CD14-positive monocyte (primary cell): ENCODE data around the gene ANKRD33. TPM values are rescaled to one million over a fixed set of nuclear protein-coding genes. Genes with fewer than 3 reads are reported as not detected.

Source experiments
- DNase-seq, 3 donors: peaks; one replicate each; pipeline ENCODE4 v3.0.0-alpha.2; 2011 to 2022
- H2AFZ ChIP-seq: 2 replicates; pipeline ENCODE4 v1.6.0; 2012; ENCODE audit warnings: mild to moderate bottlenecking, low read depth, low read length, inconsistent platforms; ENCODE audit not compliant: insufficient read depth, poor library complexity, severe bottlenecking
- H3K27ac ChIP-seq, 2 donors: 1 replicate in 1 of 2; 2 replicates in 1 of 2; pipeline ENCODE4 v1.5.1; 2012 to 2013; ENCODE audit warnings: low read length in 2 of 2, control low read depth in 1 of 2, inconsistent platforms in 1 of 2, low read depth in 1 of 2, mild to moderate bottlenecking in 1 of 2
- H3K27me3 ChIP-seq, 2 donors: one replicate each; pipeline versions ENCODE4 v1.6.0 to v1.6.1; 2011 to 2013; ENCODE audit warnings: low read length in 2 of 2; ENCODE audit not compliant: control insufficient read depth in 2 of 2, insufficient read depth in 2 of 2
- H3K36me3 ChIP-seq, 2 donors: replicated peaks in 1 of 2; 1 replicate in 1 of 2; 2 replicates in 1 of 2; pipeline versions ENCODE4 v1.5.1 to v1.6.1; 2012 to 2013; ENCODE audit warnings: low read length in 2 of 2, control low read depth in 1 of 2, inconsistent platforms in 1 of 2, mild to moderate bottlenecking in 1 of 2; ENCODE audit not compliant: insufficient read depth in 2 of 2, control insufficient read depth in 1 of 2
- H3K4me1 ChIP-seq, 2 donors: 1 replicate in 1 of 2; 2 replicates in 1 of 2; pipeline versions ENCODE4 v1.5.1 to v1.6.1; 2012 to 2013; ENCODE audit warnings: low read length in 2 of 2, control low read depth in 1 of 2, inconsistent platforms in 1 of 2, mild to moderate bottlenecking in 1 of 2, moderate library complexity in 1 of 2; ENCODE audit not compliant: insufficient read depth in 2 of 2, control insufficient read depth in 1 of 2
- H3K4me2 ChIP-seq: replicated peaks from 2 replicates; pipeline ENCODE3; 2012; ENCODE audit warnings: low read length, moderate library complexity, mild to moderate bottlenecking; ENCODE audit not compliant: poor library complexity, severe bottlenecking; ENCODE audit errors: extremely low read depth
- H3K4me3 ChIP-seq, 3 experiments: fragments of 200-600 bp in 1 of 3; sonication (generic) in 1 of 3; replicated peaks in 1 of 3; 1 replicate in 2 of 3; 2 replicates in 1 of 3; pipeline ENCODE4 v1.5.1; 2011 to 2013; ENCODE audit warnings: low read length in 3 of 3, mild to moderate bottlenecking in 3 of 3, control low read depth in 2 of 3, low read depth in 2 of 3, inconsistent platforms in 1 of 3, moderate library complexity in 1 of 3
- H3K79me2 ChIP-seq: 2 replicates; pipeline ENCODE4 v1.6.0; 2012; ENCODE audit warnings: mild to moderate bottlenecking, control low read depth, inconsistent platforms, low read length, moderate library complexity; ENCODE audit not compliant: insufficient read depth
- H3K9ac ChIP-seq: 2 replicates; pipeline ENCODE4 v1.6.0; 2017; ENCODE audit warnings: low read length, mild to moderate bottlenecking; ENCODE audit not compliant: insufficient read depth, poor library complexity, severe bottlenecking
- H3K9me3 ChIP-seq, 2 donors: replicated peaks in 1 of 2; 1 replicate in 1 of 2; 2 replicates in 1 of 2; pipeline versions ENCODE4 v1.5.1 to v1.6.1; 2012 to 2013; ENCODE audit warnings: low read length in 2 of 2, control low read depth in 1 of 2; ENCODE audit not compliant: control insufficient read depth in 1 of 2, insufficient read depth in 1 of 2
- H4K20me1 ChIP-seq: 2 replicates; pipeline ENCODE4 v1.6.0; 2012; ENCODE audit warnings: mild to moderate bottlenecking, low read length, control low read depth, moderate library complexity; ENCODE audit not compliant: insufficient read depth
- H3K27ac Mint-ChIP-seq, 7 donors: one replicate each; pipeline ENCODE4 v1.8.0; 2020; ENCODE audit warnings: mild to moderate bottlenecking in 7 of 7, mixed read lengths in 7 of 7, moderate library complexity in 6 of 7, inconsistent platforms in 2 of 7
- H3K27me3 Mint-ChIP-seq, 3 donors: one replicate each; pipeline ENCODE4 v1.8.0; 2021 to 2022; ENCODE audit warnings: low read depth in 3 of 3, mild to moderate bottlenecking in 3 of 3, mixed read lengths in 3 of 3, moderate library complexity in 3 of 3, inconsistent platforms in 1 of 3
- H3K36me3 Mint-ChIP-seq, 2 donors: one replicate each; pipeline ENCODE4 v1.8.0; 2020; ENCODE audit warnings: mixed read lengths in 2 of 2, inconsistent platforms in 1 of 2, mild to moderate bottlenecking in 1 of 2
- H3K4me1 Mint-ChIP-seq: one replicate; pipeline ENCODE4 v1.8.0; 2020; ENCODE audit warnings: mild to moderate bottlenecking, mixed read lengths
- H3K4me3 Mint-ChIP-seq, 2 donors: one replicate each; pipeline ENCODE4 v1.8.0; 2020; ENCODE audit warnings: mild to moderate bottlenecking in 2 of 2, mixed read lengths in 2 of 2, moderate library complexity in 1 of 2
- H3K9me3 Mint-ChIP-seq, 7 donors: one replicate each; pipeline ENCODE4 v1.8.0; 2020 to 2022; ENCODE audit warnings: mixed read lengths in 7 of 7, mild to moderate bottlenecking in 6 of 7, moderate library complexity in 6 of 7, inconsistent platforms in 2 of 7
- CTCF ChIP-seq: fragments of 200-600 bp; IDR thresholded peaks from one replicate; pipeline ENCODE4 v1.8.0; 2022; ENCODE audit warnings: antibody characterized with exemption, mild to moderate bottlenecking
- WGBS: methylation state at CpG from one replicate; pipeline ENCODE4 v1.1.5; 2013; ENCODE audit warnings: missing lambda C conversion rate; ENCODE audit not compliant: insufficient coverage; 5-methylcytosine and 5-hydroxymethylcytosine counted together
- intact Hi-C, 2 donors: fragments of 100-400 bp; cut with micrococcal nuclease; formaldehyde crosslinking; loops; one replicate each; pipeline versions ENCODE4 v1.15.0 to v1.15.1; 2023
- polyA plus RNA-seq, 3 donors: library from polyadenylated mRNA; depleted of rRNA in 1 of 3; unstranded in 2 of 3; stranded (reverse) in 1 of 3; fragments of 300-500 nt in 2 of 3; fragments of >200 nt in 1 of 3; fragmentation: Illumina TruSeq in 2 of 3; gene quantifications; 1 replicate in 2 of 3; 2 replicates in 1 of 3; pipeline ENCODE4 v1.2.3, GENCODE V29; 2012 to 2021

ANKRD33 gene
- polyA plus RNA-seq, 3 donors, result 0.07 TPM; not detected in 2

DNA sequence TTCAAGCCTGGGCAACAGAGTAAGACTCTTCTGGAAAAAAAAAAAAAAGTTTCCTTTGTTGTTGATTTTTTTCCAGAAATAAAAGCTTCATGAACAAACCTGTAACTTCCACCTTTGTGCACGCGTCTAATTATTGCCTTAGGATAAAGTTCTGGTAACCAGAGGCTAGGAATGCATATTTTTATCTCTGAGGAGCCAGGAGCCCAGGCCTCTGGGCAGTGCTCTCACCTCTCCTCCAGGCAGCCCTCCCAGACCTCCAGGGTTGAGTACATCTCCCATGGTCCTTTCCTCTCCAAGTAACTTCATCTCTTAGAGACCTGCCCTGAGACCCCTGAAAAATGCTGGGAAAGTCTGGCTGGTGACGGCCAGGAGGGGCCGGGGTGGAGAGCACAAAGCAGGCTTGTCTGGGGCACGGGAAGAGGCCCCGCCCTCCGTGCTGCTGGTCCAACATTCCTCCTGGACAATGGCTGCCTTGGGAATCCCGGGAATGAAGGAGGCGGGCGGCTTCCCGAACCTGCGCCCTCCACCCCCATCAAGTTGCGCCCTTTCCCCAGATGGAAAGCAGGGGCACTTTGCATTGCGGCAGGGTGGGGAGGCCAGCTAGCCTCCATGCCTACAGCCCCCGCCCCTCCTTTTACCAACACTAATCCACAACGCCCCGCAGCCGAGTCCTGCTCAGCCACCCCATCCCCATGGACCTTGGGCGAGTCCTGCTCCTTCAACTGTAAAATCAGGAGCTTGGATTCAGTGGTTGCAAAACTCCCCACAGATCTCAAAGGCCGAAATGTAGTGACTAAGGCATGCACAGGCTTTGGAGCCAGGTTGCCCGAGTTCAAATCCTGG, 32.1 kb upstream of the ANKRD33 start:
- no peaks in the 10 kb centered on the region for H3K9me3 ChIP-seq
- H3K36me3 ChIP-seq, result no peaks in the 10 kb centered on the region
- Mint-ChIP-seq H3K27ac (no peak overlapping the region), H3K9me3 (peaks cover 0 to 2% (median 0%) of the 10 kb centered on the region in 7 donors), H3K4me1 (peaks cover 27% of the 10 kb centered on the region), H3K4me3 (no peak overlapping the region), H3K36me3 (peaks cover 0 to 1% of the 10 kb centered on the region in 2 donors), H3K27me3 (peaks cover 9 to 26% (median 15%) of the 10 kb centered on the region in 3 donors)
- H3K79me2 ChIP-seq, result no peaks in the 10 kb centered on the region
- peaks cover 25% of the 10 kb centered on the region in 2 donors for H3K4me1 ChIP-seq
- no peak overlapping the region for H2AFZ ChIP-seq
- intact Hi-C loops, result no loop called here
- no peak overlapping the region for H3K27ac ChIP-seq
- no peak overlapping the region for H3K4me3 ChIP-seq
- DNase-seq, result no peak
- H3K9ac ChIP-seq, result no peak overlapping the region
- H4K20me1 ChIP-seq, result no peaks in the 10 kb centered on the region
- no peak for TF ChIP-seq CTCF
- H3K4me2 ChIP-seq, result no peak overlapping the region
- no peaks in the 10 kb centered on the region for H3K27me3 ChIP-seq
- 91% methylated on average over 15 of the region's 21 CpGs for WGBS

- no peaks in the 10 kb centered on the region for H3K9me3 ChIP-seq
- H3K27me3 Mint-ChIP-seq, result peaks cover 46 to 55% (median 47%) of the 10 kb centered on the region in 3 donors
- TF ChIP-seq CTCF, result no peak
- H3K4me1 ChIP-seq, result peaks cover 16 to 22% of the 10 kb centered on the region in 2 donors
- H3K36me3 Mint-ChIP-seq, result peaks cover 7 to 8% of the 10 kb centered on the region in 2 donors
- 100% methylated on average over 2 of the region's 3 CpGs for WGBS
- no peaks in the 10 kb centered on the region for H3K79me2 ChIP-seq
- DNase-seq, result no peak
- no peak overlapping the region for H3K4me2 ChIP-seq
- H3K27me3 ChIP-seq, result peaks cover 3 to 34% of the 10 kb centered on the region in 2 donors
- intact Hi-C loops, result no loop called here
- H3K9ac ChIP-seq, result no peak overlapping the region
- no peak overlapping the region for H2AFZ ChIP-seq
- H3K4me3 ChIP-seq, result no peak overlapping the region
- H3K27ac Mint-ChIP-seq, result no peak overlapping the region
- H3K4me1 Mint-ChIP-seq, result peaks cover 15% of the 10 kb centered on the region
- no peak overlapping the region for H3K27ac ChIP-seq
- peak overlapping the region in 1 of 2 donors; percentile 26 for H3K4me3 Mint-ChIP-seq
- H3K9me3 Mint-ChIP-seq, result peaks cover 0 to 9% (median 2%) of the 10 kb centered on the region in 7 donors
- H4K20me1 ChIP-seq, result no peaks in the 10 kb centered on the region
- no peaks in the 10 kb centered on the region for H3K36me3 ChIP-seq
Observed at GRCh38 chr12:51860986-51861385, 26.9 kb upstream of the ANKRD33 start.
